Endometrium (tissue), 2 donors: Measurements from ENCODE around the gene TLX1.
"Not testable (repeated sequence)": the region's sequence is repeated elsewhere in the genome, so short reads cannot be mapped to it uniquely, and the experiment has no call there.

Source experiments
- FAIRE-seq: peaks from 2 replicates; lab custom pipeline; 2012; peaks lifted over from hg19 to GRCh38; lab: Jason Lieb, UNC
- donor health status: control.
- donor health status: control.

The TLX1 gene

DNA sequence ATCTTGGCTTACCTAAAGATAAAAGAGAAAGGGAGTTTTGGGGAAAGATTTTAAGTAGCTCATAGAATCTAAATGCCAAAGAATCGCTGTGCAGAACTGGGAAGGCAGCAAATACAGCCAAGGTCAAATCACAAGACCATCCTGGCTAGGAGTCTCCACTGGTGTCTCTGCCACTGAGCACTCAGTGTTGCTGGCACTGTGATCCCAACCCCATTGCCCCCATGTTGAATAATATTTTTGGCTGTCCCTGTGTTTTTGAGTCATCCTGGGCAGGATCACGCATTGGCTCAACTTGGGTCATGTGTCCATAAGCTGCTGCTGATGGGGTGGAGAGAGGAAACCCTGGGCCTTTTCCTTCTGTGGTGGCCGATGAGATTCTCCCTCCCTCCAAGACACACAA lies 21.2 kb downstream of the TLX1 start:
- no peak for FAIRE-seq

DNA sequence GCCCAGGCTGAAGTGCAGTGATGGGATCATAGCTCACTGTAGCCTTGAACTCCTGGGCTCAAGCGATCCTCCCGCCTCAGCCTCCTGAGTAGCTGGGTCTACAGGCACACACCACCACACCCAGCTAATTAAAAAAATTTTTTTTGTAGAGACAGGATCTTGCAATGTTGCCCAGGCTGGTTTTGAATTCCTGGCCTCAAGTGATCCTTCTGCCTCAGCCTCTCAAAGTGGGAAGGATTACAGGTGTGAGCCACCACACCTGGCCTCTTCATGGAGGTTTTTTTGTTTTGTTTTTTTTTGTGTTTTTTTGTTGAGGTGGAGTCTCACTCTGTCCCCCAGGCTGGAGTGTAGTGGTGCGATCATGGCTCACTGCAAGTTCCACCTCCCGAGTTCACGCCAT lies 23.4 kb downstream of the TLX1 start:
- not testable (repeated sequence) for FAIRE-seq

DNA sequence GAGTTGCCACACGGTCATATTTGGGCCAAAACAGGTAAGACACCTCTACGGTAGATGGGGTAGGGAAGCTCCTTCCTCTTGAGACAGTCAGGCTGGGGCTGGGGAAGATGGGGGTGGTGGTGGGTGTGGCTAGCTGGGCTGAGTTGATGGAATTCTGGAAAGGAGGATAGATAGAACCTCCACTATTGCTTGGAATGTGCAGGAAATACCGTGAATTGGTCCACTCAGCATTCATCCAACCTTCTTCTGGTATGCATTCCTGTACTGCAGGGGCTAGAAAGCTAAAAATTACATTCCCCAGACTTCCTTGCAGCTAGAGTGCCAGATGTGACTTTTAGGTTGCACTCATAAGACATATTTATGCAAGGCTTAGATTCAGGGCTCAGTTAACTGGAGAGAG lies 24.8 kb downstream of the TLX1 start:
- no peak for FAIRE-seq

DNA sequence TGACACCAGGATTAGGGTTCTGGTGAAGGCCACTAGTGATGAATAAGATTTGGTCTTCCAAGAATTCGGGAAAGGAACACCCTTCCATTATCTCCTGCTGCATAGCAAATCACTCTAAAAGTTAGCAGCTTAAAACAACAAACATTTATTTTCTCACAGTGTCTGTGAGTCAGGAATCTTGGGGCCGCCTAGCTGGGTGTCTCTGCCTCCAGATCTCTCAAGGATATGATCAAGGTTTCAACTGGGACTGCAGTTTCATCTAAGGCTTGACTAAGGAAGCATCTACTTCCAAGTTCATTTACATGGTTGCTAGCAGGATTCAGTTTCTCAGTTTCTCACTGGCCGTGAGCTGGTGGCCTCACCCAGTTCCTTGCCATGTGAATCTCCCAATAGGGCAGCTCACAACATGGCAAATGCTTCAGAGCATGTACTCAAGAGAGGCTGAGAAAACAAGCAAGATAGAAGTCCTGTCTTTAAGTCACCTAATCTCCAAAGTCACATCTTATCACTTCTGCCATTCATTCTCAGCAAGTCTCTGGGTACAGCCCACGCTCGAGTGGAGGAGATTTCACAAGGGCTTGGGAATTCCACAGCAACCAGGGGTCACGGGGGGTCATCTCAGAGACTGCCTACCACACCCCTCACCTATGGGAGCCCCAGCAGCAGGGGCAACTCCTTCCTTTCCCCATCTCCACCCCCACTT lies 26.8 kb downstream of the TLX1 start:
- FAIRE-seq = no peak

DNA sequence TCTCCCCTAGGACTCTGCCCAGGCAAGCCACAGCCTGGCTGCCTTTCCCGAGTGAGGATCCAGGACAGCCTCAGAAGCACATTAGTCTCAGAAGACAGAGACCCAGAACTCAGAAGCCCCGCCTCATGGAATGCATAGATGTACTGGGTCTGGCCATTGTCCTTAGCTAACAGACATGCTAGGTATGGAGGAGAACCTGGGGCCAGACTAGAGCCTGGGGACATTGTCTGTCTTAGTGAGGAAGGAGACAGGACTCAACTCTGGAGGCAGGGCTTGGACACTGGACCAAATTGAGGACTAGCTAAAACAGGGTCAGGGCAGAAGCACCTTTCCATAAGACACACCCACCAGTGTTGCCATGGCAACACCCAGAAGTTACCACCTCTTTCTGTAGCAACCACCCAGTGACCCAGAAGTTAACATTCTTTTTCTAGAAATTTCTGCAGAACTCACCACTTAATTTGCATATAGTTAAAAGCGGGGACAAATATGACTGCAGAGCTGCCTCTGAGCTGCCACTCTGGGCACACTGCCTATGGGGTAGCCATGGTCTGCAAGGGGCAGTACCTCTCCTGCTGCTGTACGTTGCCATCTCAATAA lies 27.5 kb downstream of the TLX1 start:
- no peak for FAIRE-seq

DNA sequence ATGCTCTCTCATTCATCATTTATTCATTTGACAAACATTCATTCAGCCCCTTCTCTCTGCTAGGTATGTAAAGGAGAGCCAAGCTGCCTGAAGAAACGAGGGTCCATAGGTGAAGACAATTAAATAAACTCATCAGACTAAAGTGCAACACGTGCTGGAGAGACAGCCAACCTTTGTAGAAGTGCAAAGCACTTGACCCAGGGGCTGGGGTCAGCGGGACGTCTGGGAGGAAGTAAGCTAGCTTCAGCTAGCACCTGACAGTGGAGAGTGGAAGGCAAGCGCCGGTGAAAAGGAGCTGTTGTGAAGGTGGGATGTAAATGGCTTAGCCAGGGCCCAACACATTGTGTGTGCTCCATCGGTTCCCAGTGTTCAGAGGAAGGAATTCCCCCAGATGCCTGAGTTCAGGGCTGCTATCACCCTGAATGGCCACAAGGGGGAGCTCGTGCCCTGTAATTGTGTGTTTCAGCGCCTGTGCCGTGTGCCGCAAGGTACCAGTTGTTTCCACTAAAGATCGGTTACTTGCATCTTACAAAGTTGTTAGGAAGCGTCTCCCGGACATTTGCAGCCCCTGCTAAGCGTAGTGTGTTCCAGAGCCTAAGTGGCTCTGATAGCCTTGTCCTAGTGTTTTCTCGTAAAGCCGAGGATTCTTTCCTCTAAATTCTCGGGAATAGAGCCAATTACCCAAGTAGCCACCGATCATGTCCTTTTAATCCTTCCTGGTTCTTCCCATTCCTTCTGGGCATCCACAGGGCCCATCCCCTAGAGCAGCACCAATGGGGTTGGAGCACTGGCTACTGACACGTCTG lies 30.6 kb downstream of the TLX1 start:
- peak; percentile 54 for FAIRE-seq

DNA sequence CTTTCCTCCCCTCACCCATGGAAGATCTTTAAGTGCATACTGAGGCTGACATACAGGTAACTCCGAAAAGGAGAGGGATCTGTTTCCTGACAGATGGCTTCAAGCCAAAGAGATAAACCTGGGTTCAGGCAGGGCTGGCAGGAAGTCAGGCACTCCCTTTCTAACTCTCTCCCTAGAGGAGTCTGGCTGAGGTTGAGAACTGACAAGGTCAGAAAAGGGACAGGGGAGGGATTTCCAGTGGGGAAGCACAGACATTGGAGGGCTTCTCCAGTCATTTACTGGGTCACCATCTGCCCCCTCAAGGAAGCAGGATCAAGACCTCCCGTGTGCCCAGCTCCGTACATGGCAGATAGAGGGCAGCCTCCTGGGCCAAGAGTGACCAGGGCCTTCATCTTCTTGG lies 31.6 kb downstream of the TLX1 start:
- FAIRE-seq = no peak

DNA sequence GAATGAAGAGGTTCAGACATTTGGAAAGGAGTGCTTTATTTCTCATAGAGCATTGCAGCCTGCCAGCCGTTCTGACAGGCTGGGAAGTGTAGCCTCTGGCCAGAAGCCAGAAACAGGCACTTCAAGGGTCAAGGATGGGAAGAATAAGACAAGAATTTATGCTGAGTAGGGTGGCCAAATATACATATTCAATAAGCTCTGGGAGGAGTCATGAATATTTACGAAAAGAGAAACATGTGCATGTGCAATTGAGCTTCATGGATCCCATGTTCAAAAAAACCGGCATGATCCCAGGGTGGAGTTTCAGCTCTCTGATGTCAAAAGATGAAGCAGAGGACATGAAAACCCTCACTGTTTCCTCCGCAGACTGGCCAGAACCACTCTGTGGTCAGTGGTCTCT lies 32.9 kb downstream of the TLX1 start:
- no peak for FAIRE-seq

DNA sequence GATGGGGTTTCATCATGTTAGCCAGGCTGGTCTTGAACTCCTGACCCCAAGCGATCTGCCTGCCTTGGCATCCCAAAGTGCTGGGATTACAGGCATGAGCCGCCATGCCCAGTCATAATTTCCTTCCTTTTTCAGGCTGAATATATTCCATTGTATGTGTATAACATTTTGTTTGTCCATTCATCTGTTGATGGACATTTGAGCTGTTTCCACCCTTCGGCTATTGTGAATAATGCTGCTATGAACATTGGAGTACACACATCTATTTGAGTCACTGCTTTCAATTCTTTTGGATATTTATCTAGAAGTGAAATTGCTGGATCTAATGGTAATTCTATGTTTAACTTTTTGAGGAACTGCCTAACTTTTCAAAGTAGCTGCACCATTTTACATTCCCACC lies 34.6 kb downstream of the TLX1 start:
- no peak for FAIRE-seq

DNA sequence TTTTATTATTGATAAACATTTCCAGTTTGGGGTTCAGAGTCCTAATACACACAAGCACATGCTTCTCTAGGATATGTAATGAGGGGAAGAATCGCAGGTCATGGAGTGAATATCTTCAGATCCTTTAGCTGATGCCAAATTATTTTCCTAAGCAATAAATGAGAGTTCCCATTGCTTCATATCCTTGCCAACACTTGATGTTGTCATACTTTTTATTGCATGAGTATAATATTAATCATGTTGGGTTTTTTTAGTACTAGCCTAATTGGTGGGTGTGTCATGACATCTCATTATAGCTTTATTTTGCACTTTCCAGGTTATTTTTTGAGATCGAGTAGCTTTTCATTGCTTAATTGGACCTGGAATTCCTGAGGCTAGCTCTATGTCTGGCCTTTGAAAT lies 35.3 kb downstream of the TLX1 start:
- no peak for FAIRE-seq

DNA sequence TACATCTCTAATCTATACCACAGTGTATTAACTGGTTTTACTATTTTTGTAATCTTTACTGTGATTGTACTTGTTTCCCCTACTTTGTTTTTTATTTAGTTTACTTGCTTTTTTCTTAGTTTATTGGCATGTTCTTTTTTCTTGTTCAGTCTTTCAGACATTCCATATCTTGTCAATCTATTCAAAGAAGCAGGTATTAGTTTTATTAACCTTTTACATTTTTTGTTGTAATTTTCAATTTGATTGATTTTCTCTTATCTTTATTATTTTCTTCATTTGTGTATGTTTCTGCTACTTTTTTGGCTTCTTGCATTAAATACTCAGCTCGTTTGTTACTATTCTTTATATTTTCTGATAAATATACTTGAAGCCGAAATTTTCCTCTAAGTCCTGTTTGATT lies 41.6 kb downstream of the TLX1 start:
- no peak for FAIRE-seq

DNA sequence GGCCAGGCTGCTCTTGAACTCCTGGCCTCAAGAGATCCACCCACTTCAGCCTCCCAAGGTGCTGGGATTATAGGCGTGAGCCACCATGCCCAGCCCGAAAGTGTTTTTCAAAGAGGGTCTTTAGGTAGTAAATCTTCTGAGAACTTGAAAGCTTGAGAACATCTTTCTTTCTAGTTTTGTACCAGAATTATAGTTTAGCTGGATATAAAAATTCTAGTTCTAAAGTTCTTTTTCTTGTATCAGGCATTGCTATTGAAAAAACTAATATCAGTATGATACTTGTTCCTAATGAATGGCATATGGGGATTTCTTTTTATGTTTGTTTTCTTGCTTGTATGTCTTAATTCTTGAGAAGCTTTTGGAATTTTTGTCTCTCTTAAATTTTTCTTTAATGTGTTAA lies 43.2 kb downstream of the TLX1 start:
- no peak for FAIRE-seq

DNA sequence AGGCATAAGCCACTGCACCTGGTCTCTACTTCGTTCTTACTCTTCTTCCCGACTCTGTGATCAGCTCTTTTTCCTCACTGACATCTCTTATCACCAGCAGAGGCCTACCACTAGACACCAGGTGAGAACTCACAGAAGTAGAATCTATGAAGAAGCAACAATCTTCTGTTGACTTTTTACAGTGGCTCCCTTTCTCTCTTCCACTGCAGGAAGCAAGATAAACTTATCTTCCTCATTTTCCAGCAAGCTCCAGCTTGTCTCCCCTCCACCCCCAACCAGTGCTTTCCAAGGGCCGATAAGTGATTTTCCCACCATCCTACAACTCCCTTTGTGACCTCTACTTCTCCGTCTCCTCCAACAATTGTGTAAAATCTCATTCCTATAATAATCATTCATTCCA lies 45.5 kb downstream of the TLX1 start:
- no peak for FAIRE-seq

DNA sequence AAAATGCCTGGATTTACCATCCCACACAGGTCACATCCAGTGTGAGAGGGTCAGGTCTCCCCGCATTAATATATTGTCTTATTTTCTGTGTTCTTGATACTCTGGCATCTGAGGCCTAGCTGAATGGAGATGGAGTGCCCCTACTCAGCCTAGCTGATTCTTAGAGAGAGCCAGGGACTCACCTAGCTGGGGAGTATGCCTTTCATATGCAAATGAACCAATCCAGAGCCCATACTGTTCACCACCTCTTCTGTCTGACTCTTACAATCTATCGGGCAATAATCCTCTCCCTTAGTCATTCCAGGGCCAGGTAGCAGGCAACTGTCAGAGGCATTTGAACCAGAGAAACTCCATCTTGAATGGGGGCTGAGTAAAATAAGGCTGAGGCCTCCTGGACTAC lies 51.8 kb downstream of the TLX1 start:
- FAIRE-seq = no peak

DNA sequence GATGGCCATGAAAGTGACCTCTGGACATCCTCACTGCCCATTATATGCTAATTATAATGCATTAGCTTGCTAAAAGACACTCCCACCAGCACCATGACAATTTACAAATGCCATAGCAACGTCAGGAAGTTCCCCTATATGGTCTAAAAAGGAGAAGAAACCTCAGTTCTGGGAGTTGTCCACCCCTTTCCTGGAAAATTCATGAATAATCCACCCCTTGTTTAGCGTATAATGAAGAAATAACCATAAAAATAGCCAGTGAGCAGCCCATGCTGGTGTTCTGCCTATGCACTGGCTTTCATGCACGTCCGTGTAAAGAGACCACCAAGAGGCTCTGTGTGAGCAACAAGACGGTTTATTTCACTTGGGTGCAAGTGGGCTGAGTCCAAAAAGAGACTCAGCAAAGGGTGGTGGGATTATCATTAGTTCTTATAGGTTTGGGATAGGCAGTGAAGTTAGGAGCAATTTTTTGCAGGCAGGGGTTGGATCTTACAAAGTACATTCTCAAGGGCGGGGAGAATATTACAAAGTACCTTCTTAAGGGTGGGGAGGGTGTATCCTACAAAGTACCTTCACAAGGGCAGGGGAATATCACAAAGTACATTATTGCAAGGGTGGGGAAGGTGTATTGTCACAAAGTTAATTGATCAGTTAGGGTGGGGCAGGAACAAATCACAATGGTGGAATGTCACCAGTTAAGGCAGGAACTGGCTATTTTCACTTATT lies 52.5 kb downstream of the TLX1 start:
- FAIRE-seq = no peak
